Epidermal melanocyte (primary cell): ENCODE data around the gene NOM1.
"Not testable (repeated sequence)": the region's sequence is repeated elsewhere in the genome, so short reads cannot be mapped to it uniquely, and the experiment has no call there.

Experiments used
- DNase-seq: peaks from one replicate; pipeline ENCODE4 v3.0.0; 2011; ENCODE audit warnings: low spot score; ENCODE audit not compliant: insufficient read length

The NOM1 gene, protein sequence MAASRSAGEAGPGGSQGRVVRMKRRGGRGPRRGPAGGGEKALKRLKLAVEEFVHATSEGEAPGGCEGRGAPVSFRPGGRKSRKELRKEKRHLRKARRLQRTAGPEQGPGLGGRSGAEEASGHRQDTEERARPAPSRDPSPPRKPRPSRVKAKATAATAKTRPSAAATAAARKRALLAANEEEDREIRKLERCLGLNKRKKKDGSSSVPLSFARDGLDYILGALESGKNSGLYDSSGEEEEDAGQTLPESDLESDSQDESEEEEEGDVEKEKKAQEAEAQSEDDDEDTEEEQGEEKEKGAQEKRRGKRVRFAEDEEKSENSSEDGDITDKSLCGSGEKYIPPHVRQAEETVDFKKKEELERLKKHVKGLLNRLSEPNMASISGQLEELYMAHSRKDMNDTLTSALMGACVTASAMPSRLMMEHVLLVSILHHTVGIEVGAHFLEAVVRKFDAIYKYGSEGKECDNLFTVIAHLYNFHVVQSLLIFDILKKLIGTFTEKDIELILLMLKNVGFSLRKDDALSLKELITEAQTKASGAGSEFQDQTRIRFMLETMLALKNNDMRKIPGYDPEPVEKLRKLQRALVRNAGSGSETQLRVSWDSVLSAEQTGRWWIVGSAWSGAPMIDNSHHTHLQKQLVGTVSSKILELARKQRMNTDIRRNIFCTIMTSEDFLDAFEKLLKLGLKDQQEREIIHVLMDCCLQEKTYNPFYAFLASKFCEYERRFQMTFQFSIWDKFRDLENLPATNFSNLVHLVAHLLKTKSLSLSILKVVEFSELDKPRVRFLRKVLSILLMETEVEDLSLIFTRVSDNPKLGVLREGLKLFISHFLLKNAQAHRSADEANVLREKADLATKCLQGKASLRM

DNA sequence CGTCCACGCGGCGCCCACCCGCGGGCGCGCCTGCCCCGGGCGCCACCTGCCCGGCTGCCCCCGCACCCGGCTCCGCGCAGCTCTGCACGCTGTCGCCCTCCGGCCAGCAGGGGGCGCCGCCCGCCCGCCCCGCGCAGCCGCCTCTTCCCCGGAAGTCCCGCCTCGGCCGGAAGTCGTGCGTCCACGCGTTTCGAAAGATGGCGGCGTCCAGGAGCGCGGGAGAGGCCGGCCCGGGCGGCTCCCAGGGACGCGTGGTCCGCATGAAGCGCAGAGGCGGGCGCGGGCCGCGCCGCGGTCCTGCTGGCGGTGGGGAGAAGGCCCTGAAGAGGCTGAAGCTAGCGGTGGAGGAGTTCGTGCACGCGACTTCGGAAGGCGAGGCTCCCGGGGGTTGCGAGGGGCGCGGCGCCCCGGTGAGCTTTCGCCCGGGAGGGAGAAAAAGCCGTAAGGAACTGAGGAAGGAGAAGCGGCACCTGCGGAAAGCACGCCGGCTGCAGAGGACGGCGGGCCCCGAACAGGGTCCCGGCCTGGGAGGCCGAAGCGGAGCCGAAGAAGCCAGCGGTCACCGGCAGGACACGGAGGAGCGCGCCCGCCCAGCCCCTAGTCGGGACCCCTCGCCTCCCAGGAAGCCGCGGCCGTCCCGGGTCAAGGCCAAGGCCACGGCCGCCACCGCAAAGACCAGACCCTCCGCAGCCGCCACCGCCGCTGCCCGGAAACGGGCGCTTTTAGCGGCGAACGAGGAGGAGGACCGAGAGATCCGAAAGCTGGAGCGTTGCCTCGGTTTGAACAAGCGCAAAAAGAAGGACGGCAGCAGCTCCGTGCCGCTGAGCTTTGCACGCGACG lies at the start of gene NOM1:
TSS of gene NOM1 (plus strand) at position 172 of the 840 bp plus-strand sequence. CDS start at position 198, 26 bp downstream.
- peak; percentile 87 for DNase-seq

DNA sequence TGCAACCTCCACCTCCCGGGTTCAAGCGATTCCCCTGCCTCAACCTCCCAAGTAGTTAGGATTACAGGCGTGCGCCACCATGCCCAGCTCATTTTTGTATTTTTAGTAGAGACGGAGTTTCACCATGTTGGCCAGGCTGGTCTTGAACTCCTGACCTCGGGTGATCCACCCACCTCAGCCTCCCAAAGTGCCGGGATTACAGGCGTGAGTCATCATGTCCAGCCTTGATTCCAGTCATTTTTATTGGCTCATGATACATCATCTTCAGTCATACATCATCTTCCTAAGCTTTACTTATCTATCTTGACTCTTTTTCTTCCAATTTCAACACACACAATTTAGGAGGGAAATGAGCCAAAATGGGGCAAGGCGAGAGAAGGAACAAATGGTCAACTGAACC lies 49.4 kb upstream of the NOM1 start:
- DNase-seq: not testable (repeated sequence)

DNA sequence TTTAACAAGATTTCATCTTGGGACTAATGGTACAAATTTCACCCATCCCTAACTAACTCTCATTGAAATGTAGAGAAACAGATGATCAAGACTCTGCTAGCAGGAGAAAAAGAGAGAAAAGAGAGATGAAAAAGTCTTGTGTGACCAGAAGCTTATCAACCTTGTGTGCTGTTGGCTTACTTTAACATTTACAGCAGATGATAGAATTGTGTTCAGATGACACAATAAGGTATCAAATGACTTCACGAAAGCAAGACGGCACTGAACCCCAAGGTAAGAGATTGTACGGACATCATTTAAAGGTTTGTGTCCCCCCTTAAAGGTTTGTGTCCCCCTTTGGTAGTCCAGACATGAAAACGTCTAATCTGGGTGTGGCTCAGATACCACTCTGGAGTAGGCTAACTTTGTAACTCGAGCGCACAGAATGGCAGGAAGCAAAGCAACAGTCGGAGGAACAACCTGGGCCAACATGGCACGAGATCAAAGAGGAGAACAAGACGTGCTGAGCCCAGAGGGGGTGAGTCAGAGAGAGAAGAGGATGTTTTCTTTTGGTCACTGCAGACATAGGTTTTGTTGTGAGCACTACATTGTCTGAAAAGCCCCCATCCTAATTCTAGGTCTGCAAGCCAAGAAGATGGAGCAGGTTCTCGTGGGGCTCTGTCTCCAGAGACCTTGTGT lies 46.1 kb upstream of the NOM1 start:
- no peak for DNase-seq

DNA sequence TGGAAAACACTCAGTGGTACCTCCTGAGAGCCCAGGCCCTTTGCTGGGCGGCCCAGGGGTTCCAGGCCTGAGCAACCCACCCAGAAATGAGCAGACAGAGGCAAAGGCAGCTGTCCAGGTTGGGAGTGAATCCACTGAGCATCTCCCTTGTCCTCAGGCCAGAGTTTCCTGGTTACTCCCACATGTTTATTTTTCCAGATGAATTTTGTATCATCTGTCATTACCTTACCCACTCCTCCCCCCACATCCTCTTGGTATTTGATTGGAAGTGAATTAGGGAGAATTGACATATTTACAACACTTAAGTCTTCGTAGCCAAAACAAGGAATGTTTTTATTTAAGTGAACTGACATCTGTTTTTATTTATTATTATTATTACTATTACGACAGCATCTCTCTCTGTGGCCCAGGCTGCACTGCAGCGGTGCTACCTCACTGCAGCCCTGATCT lies 43.3 kb upstream of the NOM1 start:
- DNase-seq: no peak

DNA sequence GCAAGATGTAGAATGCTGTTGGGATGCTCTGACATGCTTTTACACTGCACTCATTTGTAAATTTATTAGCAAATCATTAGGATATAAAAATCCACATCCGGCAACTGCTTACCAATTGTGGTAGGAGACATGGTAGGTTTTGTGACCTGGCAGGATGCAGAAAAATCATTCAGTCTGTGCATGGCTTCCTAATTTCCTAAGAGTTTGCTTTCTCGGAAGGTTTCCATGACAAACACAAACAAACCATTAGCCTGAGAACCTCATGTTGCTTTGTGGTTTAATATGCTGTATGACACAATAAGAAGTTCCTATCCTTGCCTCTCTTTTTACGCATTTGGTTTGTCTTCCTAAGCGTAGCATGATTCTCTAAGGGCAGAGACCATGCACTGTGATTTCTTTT lies 41.9 kb upstream of the NOM1 start:
- DNase-seq: no peak

DNA sequence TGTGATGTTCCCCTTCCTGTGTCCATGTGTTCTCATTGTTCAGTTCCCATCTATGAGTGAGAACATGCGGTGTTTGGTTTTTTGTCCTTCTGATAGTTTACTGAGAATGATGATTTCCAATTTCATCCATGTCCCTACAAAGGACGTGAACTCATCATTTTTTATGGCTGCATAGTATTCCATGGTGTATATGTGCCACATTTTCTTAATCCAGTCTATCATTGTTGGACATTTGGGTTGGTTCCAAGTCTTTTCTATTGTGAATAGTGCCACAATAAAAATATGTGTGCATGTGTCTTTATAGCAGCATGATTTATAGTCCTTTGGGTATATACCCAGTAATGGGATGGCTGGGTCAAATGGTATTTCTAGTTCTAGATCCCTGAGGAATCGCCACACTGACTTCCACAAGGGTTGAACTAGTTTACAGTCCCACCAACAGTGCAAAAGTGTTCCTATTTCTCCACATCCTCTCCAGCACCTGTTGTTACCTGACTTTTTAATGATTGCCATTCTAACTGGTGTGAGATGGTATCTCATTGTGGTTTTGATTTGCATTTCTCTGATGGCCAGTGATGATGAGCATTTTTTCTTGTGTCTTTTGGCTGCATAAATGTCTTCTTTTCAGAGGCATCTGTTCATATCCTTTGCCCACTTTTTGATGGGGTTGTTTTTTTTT lies 39.8 kb upstream of the NOM1 start:
- DNase-seq: not testable (repeated sequence)

DNA sequence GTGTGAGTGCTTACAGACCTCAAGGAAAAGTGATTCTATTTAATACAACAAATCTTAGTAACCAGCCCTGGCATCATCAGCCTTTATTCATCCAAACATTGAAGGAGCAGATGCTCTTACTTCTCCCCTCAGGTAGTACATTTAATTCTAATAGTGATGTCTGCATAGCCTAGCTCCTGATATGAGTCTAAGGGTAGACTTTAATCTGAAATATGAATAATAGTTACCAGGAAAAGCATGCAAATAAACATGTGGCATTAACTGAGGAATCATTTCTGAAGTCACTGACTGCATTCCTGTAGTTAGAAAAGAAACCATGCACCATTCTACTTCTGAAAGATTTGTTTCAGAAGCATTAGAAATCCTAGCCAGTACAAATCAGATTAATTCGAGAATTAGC lies 30.9 kb upstream of the NOM1 start:
- no peak for DNase-seq

DNA sequence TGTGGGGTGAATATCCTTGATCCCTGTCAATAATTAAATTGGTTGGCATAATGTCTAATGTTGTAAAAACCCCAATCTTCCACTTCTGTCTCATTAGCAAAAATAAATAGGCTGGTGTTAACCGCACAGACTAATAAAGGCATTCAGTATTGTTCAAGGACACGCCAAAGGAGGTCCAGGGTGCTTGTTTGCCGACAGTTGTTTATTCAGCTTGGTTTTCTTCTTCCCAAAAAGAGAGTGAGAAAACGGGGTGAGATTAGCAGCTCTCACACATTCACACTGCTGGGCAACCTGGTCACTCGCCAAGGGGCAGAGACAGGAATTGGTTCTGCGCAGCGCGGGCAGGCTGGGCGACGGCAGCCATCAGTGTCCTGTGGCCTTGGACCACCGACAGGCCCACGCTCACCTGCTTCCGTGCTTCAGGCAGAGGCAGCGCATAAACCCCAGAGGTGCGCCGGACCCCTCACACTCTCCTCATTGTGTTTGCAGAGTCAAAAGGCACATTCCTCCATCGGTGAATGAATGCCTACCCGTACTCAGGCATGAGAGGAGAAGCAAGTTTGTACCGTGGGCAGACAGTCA lies 30.3 kb upstream of the NOM1 start:
- no peak for DNase-seq

DNA sequence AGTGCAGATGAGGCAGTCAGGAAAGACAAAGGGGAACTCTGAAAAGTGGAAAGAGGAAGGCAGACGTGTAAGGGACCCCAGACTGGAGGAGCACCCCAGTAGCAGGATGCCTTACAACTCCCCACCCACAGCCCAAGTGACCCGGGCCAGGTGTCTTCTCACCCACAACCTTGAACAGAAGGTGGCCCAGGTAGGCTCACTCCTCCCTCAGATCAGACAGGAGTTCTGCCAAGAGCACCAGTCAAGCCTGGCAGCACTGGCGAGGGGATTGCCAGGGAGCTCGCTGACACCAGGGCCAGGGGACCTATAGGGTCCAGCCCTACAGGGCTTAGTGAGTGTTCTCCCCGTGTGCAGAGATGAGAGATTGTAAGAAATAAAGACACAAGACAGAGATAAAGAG lies 29.4 kb upstream of the NOM1 start:
- no peak for DNase-seq

DNA sequence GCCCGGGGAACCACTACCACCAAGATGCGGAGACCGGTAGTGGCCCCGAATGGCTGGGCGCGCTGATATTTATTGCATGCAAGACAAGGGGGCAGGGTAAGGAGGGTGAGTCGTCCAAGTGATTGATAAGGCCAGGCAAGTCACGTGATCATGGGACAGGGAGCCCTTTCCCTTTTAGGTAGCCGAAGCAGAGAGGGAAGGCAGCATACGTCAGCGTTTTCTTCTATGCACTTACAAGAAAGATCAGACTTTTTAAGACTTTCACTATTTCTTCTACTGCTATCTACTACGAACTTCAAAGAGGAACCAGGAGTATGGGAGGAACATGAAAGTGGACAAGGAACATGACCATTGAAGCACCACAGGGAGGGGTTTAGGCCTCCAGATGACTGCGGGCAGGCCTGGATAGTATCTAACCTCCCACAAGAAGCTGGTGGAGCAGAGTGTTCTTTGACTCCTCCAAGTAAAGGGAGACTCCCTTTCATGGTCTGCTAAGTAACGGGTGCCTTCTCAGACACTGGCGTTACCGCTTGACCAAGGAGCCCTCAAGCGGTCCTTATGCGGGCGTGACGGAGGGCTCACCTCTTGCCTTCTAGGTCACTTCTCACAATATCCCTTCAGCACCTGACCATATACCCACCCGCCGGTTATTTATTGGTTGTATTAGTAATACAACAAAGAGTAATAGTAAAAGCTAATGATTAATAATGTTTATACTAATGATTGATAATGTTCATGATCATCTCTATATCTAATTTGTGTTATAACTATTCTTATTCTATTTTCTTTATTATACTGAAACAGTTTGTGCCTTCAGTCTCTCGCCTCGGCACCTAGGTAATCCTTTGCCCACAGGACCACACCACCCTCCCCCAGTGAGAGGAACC lies 28.8 kb upstream of the NOM1 start:
- DNase-seq: not testable (repeated sequence)

DNA sequence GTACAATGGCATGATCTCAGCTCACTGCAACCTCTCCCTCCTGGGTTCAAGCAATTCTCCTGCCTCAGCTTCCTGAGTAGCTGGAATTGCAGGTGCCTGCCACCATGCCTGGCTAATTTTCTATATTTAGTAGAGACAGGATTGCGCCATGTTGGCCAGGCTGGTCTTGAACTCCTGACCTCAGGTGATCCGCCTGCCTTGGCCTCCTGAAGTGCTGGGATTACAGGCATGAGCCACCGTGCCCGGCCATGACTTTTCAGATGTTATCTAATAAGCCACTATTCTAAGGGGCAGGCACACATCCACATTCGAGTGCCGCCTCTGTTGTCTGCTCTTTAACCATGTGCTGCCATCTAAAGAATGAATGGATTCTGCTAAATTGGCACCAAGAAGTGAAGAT lies 27.2 kb upstream of the NOM1 start:
- not testable (repeated sequence) for DNase-seq

DNA sequence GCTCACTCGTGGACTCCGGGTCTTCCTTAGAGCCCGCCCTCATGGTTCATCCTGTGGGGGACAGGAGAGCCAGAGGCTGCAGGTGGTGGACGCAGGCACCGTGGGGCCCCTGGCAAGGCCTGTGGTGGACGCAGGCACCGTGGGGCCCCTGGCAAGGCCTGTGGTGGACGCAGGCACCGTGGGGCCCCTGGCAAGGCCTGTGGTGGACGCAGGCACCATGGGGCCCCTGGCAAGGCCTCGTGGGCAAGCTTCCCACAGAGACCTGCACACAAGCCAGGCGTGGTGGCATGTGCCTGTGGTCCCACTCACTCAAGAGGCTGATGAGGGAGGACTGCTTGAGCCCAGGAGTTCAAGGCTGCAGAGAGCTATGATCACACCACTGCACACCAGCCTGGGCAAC lies 23.7 kb upstream of the NOM1 start:
- DNase-seq: not testable (repeated sequence)

DNA sequence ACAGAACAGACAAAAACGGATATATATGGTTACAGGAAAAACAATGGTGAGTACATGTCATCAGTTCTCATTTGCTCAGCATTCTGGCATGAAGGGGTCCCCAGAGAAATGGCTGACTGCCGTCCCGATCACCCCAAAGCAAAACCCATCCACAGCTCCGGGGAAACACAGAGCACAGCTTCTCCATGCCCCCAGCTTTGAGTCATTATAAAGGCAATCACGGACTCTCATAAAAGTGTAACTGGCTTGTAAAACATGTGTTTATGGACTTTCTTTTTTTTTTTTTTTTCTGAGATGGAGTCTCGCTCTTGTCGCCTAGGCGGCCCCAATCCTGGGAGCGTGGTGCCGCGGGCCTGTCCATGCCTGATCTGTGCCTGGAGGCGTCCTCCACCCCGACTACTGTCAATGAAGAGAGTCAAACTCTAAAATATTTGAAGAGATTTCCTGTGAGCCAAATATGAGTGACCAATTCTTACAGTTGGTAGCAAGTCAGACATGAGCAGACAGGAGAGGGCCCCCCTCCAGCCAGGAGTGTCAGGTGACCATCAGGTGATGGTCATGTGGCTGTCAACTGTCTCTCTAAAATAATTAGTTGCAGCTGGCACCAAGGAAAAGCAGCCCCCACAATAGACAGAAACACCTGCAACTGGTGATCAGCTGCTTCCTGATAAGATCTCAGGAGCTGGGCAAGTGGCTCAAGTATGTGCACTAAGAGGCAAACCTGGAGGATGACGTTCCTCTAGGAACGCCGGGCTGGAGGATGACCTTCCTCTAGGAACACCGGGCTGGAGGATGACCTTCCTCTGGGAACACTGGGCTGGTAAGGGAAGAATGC lies 21.7 kb upstream of the NOM1 start:
- DNase-seq: no peak

DNA sequence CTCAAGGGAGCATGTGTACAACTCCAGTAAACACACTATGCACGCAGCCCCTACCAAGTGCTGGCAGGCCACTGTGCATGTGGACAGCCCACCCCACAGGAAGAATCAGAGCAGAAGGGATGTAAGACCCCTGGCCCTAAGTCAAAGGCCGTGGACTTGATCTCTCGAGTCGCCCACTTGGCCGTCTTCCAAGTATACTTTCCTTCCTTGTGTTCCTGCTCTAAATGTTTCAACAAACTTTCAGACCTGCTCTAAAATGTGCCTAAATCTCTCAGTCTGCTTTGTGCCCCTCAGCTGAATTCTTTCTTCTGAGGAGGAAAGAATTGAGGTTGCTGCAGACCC lies 21.1 kb upstream of the NOM1 start:
- DNase-seq: no peak

DNA sequence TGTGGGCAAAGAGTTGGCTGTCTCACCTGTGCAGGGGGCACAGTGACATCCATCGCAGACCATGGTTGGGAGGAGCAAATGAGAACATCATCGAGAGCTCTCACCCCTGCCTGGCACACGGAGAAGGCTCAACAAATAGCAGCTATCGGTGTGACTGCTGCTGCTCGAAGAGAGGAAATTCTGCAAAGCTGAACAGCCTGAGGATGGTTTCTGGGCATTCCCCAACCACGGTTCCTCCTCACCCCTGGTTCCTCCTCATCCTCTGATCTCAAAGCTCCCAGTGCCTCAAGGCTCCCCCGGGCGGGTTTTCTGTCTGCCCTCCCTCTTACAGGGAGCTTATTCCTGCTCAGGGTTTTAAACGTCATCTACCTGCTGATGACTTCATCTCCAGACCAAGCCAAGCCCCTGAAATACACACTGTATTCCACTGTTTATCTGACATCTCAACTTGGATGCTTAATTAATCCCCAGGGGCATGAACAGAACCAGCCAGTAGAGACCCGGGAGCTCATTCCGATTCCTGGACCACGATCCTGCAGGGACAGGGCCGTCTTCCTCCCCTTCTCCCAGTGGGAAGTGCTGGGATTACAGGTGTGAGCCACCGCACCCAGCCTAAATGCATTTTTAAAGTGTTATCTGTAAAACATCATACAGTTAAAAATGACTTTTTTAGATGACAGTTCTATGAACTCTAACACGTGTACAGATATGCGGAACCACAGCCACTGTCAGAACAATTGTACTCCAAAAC lies 19.5 kb upstream of the NOM1 start:
- no peak for DNase-seq

DNA sequence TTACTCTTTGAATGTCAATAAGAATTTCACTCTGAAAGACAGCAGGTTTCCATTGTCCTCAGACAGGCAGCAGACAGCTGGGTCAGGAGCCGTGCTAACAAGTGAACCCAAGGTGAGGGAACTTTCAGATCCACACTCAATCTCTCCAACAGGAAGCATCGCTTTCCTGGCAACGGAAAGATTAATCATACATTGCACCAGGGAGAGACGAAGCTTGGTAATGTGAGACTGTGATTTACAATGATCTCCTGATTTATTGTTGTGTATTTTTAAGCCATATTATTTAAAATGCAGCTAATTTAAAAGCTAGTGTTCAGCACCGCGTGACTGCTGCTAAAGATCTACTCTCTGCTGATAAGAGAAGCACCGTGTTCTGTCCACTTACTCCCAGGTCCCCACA lies 17.5 kb upstream of the NOM1 start:
- no peak for DNase-seq

DNA sequence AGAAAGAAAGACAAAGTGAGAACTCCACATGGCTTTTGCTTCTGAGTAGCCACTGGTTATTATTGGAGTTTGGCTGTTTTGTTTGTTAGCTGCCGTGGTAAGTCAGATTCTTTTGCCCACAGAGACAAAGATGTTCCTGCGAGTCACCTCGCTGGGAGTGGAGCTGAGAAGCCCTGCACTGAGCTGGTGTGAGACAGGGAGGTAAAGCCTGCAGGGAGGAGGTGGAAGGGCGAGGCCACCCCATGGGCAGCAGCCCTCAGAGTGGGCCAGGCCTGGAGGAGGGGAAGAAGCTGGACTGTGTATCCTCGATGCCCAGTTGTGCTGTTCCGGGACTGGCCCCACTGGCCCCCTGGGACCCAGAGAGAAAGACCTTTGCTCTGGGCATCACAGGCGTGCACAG lies 14.3 kb upstream of the NOM1 start:
- no peak for DNase-seq

DNA sequence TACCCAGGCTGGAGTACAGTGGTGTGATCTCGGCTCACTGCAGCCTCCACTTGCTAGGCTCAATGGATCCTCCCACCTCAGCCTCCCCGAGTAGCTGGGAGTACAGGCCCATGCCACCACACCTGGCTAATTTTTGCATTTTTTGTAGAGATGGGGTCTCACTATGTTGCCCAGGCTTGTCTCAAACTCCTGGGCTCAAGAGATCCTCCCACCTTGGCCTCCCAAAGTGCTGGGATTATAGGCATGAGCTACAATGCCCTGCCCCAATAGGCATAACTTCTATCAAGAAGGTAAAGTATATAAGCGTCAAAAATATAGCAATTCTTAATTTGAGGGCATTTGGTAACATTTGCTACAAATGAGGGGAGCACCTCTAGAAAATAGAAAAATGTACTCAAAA lies 12.7 kb upstream of the NOM1 start:
- not testable (repeated sequence) for DNase-seq
